Measurements from ENCODE around the gene LMCD1.

LMCD1 gene

GRCh38 chr3:8509961-8510360, 8.3 kb downstream of the LMCD1 start:
- no peak for DNase-seq

GRCh38 chr3:8512234-8512633, 10.6 kb downstream of the LMCD1 start:
- DNase-seq, result no peak

- no peak for DNase-seq
Measured at GRCh38 chr3:8516047-8516661, 14.5 kb downstream of the LMCD1 start.

DNA sequence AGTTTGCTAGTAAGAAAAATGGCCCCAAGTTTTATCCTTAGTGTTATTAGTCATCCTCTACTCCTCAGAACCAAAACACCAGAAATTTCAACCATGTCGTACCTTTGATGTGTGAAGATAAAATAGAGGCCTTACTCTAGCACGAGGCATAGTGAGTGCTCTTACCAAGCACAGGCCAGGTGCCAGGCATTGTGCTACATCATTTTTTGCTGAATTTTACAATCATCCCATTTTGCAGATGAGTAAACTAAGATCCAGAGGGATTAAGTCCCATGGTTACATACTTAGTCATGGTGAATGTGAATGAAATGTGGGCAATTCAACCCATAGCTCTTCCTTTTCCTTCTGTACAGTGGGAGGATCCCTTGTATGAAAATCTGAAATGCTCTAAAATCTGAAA, 15.2 kb downstream of the LMCD1 start:
- no peak for DNase-seq

- no peak for DNase-seq
Measured at GRCh38 chr3:8517487-8517886, 15.9 kb downstream of the LMCD1 start.

DNA sequence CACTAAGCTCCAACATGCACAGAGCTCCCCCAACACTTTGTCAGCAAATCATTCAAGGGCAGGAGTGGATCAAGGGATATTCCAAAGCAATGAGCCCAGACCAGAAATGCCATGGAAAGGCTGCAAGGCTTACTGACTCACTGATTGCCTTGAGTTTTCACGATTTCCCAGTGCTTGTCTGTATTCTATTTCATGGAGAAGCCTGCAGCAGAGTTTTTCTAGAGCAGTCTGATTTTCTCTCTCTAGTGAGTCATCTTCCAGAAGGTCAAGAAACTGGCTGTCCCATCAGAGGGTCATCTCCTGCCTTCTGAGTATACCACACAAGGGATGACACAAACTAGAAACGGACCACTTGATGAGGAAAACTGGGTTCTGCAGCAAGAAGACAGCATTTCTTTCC, 16.5 kb downstream of the LMCD1 start:
- DNase-seq, result no peak

GRCh38 chr3:8519156-8519555, 17.5 kb downstream of the LMCD1 start:
- no peak for DNase-seq

DNA sequence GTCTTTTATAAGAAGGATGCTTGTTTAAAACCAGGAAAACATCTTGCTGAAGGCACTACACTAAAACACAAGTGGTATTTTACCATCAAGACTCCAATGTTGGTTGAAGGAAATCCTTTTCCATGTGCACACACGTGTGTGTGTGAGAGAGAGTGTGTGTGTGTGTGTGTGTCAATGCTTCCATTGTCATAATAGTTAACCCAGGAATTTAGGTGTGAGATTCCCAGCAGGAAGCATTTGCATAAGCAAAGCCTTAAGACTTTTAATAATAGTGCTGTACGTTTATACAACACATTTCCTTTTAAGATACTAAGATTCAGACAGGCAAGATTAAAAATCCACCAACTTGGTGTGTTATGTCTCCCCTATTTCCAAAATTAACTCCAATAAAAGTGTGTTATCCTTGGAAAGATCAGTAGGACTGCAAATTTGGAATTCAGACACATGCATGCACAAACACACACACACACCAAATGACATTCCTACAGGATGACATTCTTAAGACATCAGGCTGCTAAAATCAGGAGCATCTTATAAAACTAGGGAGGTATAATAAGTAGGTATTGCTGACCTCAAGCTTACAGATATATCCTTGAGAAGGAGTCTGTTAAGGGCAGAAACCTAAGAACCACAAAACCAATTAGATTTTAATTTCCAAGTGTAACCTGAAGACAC, 18.3 kb downstream of the LMCD1 start:
- no peak for DNase-seq

DNA sequence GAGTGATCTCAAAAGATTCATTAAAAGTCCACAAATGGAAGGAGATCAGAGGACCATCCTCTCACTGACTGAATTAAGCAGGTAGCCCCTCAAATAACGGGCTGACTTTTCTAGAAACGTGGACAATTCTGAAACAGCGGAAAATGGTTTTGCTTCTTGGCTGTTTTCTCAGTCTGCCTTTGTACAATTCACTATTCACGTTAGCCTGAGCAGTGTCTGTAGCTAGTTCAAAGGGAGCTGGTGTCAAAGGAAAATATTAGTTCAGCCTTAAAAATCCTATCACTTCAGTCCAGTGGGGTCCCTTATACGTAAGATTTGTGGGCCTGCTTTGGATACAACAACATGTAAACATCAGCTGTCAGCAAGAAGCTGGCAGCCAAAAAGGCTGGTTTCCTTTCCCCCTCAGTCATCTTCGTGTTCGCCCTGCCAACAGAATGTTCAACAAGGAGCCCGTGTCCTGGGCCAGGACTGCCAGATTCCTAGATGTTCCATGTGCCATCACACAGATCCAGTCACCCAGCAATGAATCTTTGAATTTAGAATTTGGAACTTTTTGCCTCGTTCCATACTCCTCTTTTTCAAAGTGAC, 19.3 kb downstream of the LMCD1 start:
- DNase-seq, result no peak

GRCh38 chr3:8523041-8523440, 21.4 kb downstream of the LMCD1 start:
- DNase-seq, result no peak

GRCh38 chr3:8524249-8524648, 22.6 kb downstream of the LMCD1 start:
- DNase-seq, result no peak

- no peak for DNase-seq
Measured at GRCh38 chr3:8524656-8525399, 23.2 kb downstream of the LMCD1 start.

DNA sequence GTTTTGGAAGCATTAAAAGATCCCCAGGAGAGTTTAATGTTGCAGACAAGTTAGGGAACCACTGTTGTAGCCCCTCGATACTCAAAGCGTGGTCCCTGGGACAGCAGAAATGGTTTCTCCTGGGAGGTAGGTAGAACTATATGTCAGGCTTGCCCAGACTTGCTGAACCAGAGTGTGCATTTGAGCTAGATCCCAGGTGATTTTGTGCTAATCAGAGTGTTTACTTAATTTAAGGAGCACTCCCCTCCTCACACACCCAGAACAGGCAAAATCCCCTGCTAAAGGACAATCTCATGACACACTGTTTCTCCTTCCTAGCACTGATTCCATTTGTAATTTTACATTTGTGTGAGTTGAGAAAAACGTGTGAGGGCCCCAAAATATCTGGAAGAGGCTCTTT, 24.3 kb downstream of the LMCD1 start:
- DNase-seq, result no peak

- no peak for DNase-seq
Measured at GRCh38 chr3:8529181-8529637, 27.6 kb downstream of the LMCD1 start.

DNA sequence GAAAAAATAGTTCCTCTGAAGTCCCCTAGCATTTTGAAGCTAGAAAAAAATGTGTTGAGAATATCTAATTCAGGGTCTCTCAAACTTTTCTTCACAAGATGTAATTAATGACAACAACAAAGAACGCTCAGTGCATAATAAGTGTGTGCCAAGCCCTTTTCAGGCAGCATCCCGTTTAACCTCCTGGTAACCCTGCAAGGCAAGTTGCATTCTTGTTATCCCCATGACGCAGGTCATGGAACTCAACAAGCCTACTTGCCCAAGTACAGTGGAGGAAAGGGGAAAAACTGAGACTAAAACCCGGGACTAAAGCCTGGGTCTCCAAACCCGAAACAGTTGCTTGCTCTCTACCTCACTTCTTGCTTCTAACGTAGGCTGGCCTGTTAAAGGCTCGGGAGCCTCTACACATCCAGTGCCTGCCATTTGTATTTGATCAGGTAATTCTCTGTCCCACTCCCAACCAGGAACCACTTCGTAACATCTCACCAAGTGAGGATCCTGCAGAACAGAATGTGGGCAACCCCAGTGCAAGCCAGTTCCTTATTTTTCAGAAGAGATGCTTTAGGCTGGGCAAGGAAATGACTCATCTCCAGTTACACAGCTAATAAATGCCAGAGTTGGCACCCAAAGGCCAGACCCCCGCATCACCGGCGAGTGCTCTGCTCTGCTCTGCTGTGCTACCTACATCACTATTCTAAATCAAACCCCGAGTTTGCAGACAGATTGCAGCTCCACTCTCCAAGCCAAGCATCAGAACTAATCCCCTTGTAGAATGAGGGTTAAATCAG, 28.3 kb downstream of the LMCD1 start:
- no peak for DNase-seq

GRCh38 chr3:8530581-8530980, 29.0 kb downstream of the LMCD1 start:
- no peak for DNase-seq

- DNase-seq, result no peak
Measured at GRCh38 chr3:8532251-8532871, 30.7 kb downstream of the LMCD1 start.

- no peak for DNase-seq
Measured at GRCh38 chr3:8536096-8537056, 34.8 kb downstream of the LMCD1 start.

DNA sequence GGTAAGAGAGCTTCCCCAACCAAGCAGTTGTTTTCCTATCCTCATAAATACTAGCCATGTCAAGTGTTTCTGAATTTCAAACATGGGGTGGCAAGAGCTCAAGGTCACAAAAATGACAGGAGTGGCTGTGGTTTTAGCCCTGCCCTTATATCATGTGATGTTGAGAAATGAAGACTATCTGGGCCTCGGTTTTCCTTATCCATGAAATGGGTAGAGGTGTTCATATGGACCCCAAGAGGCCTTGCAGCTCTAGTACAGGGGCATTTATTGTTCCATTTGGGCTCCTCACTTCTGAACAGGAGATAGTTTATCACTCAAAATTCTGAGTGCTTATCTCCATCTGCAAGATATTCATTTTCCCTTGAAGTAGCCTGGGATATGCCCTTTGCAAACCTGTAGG, 35.8 kb downstream of the LMCD1 start:
- no peak for DNase-seq

GRCh38 chr3:8538223-8538622, 36.6 kb downstream of the LMCD1 start:
- DNase-seq, result no peak

DNA sequence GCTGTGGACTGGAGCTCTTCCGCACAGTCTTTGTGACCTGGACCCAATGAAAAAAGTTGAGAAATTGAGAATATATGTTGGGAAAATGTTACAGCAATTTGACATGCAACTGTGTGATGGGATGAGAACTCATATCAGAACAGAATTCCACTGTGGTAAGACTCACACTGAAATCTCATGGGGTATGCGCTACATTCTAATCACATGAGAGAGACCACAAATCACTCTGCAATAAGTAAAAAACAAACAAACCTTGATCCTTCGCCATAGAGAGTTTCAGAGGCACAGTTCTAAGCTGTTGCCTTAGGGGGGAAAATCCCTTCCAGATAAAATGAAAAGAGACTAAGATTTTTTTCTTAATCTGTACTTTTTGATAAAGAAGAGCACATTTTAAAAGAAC, 37.3 kb downstream of the LMCD1 start:
- no peak for DNase-seq

Measured in NCI-H2107 (cell line).